HepG2 (cell line): Measurements from ENCODE around the gene SLC22A31. TPM values are rescaled to one million over a fixed set of nuclear protein-coding genes. Genes with fewer than 3 reads are reported as not detected.

Experiments
- ATAD3A ChIP-seq: sonication (generic); formaldehyde crosslinking; IDR thresholded peaks from 2 replicates; pipeline ENCODE4 v1.4.0; 2020; ENCODE audit warnings: missing genetic modification reagents
- ETV6 ChIP-seq: sonication (generic); formaldehyde crosslinking; conservative IDR thresholded peaks from 2 replicates; pipeline ENCODE4 v1.4.0; 2020; ENCODE audit warnings: missing genetic modification reagents
- JUN ChIP-seq: sonication (generic); formaldehyde crosslinking; IDR thresholded peaks from 2 replicates; pipeline ENCODE4 v1.4.0; 2020; ENCODE audit warnings: mild to moderate bottlenecking, missing genetic modification reagents
- KAT2B ChIP-seq: fragments of 150-350 bp; IDR thresholded peaks from 2 replicates; pipeline ENCODE4 v1.6.1; 2014; ENCODE audit warnings: low read depth, low read length, borderline replicate concordance
- KDM5A ChIP-seq: fragments of 200-600 bp; sonication (generic); IDR thresholded peaks from 2 replicates; pipeline ENCODE4 v1.7.0; 2018; ENCODE audit warnings: antibody characterized with exemption, mild to moderate bottlenecking, low read length, borderline replicate concordance
- NCOA1 ChIP-seq: sonication (generic); formaldehyde crosslinking; IDR thresholded peaks from 2 replicates; pipeline ENCODE4 v1.9.0; 2021; ENCODE audit warnings: missing genetic modification reagents
- PHF8 ChIP-seq: sonication (generic); formaldehyde crosslinking; IDR thresholded peaks from 2 replicates; pipeline ENCODE4 v1.5.0; 2020; ENCODE audit warnings: missing genetic modification reagents
- SMAD9 ChIP-seq: sonication (generic); formaldehyde crosslinking; IDR thresholded peaks from 2 replicates; pipeline ENCODE4 v1.5.1; 2020; ENCODE audit warnings: mild to moderate bottlenecking, missing genetic modification reagents
- SNAPC2 ChIP-seq: sonication (generic); formaldehyde crosslinking; IDR thresholded peaks from 2 replicates; pipeline ENCODE4 v1.8.1; 2022; ENCODE audit warnings: mild to moderate bottlenecking, missing genetic modification reagents
- ZNF318 ChIP-seq: sonication (generic); formaldehyde crosslinking; IDR thresholded peaks from 2 replicates; pipeline ENCODE4 v1.4.0; 2020; ENCODE audit warnings: mild to moderate bottlenecking, missing genetic modification reagents
- ZNF33B ChIP-seq: sonication (generic); formaldehyde crosslinking; IDR thresholded peaks from 2 replicates; pipeline ENCODE4 v1.5.1; 2020; ENCODE audit warnings: mild to moderate bottlenecking, missing genetic modification reagents
- ZNF468 ChIP-seq: sonication (generic); formaldehyde crosslinking; IDR thresholded peaks from 2 replicates; pipeline ENCODE4 v1.8.0; 2022; ENCODE audit warnings: mild to moderate bottlenecking, moderate library complexity, missing genetic modification reagents
- ZSCAN21 ChIP-seq: sonication (generic); formaldehyde crosslinking; IDR thresholded peaks from 2 replicates; pipeline ENCODE4 v1.8.0; 2022; ENCODE audit warnings: mild to moderate bottlenecking, missing genetic modification reagents, moderate library complexity, borderline replicate concordance
- polyA plus RNA-seq, 8 experiments: library from polyadenylated mRNA; depleted of rRNA in 3 of 8; stranded (reverse) in 7 of 8; unstranded in 1 of 8; fragments of >200 nt; fragmentation: Illumina TruSeq in 4 of 8; extraction: Trizol in 4 of 8; gene quantifications; 2 replicates each; pipeline versions ENCODE4 v1.2.1 to v1.2.3, GENCODE V29; 2011 to 2016; ENCODE audit warnings: low read depth in 4 of 8, missing spikeins in 1 of 8, mixed read lengths in 1 of 8; ENCODE audit not compliant: insufficient read depth in 1 of 8
- total RNA-seq, 5 experiments: library from RNA; depleted of rRNA; stranded (reverse); fragments of >200 nt; fragmentation: Illumina TruSeq; extraction: Trizol; gene quantifications; 2 replicates each; pipeline ENCODE4 v1.2.3, GENCODE V29; 2016; ENCODE audit warnings: low read depth in 1 of 5
- TF ChIP-seq, protein P1 (sequence below): IDR thresholded peaks from 2 replicates; pipeline ENCODE4 v1.6.1; 2016; ENCODE audit warnings: missing compliant biosample characterization, missing genetic modification reagents, borderline replicate concordance
- TF ChIP-seq, protein P2 (sequence below): sonication (generic); formaldehyde crosslinking; IDR thresholded peaks from 2 replicates; pipeline ENCODE4 v1.4.0; 2020; ENCODE audit warnings: missing genetic modification reagents
- TF ChIP-seq, protein P3 (sequence below): sonication (generic); formaldehyde crosslinking; IDR thresholded peaks from 2 replicates; pipeline ENCODE4 v1.4.0; 2020; ENCODE audit warnings: mild to moderate bottlenecking, missing genetic modification reagents, borderline replicate concordance

The SLC22A31 gene
- total and polyA plus RNA-seq, 2 of the 13 experiments (the other 11 are each of a cell fraction or from before 2014, with no cell fraction given): 67.3 to 83.3 TPM

DNA sequence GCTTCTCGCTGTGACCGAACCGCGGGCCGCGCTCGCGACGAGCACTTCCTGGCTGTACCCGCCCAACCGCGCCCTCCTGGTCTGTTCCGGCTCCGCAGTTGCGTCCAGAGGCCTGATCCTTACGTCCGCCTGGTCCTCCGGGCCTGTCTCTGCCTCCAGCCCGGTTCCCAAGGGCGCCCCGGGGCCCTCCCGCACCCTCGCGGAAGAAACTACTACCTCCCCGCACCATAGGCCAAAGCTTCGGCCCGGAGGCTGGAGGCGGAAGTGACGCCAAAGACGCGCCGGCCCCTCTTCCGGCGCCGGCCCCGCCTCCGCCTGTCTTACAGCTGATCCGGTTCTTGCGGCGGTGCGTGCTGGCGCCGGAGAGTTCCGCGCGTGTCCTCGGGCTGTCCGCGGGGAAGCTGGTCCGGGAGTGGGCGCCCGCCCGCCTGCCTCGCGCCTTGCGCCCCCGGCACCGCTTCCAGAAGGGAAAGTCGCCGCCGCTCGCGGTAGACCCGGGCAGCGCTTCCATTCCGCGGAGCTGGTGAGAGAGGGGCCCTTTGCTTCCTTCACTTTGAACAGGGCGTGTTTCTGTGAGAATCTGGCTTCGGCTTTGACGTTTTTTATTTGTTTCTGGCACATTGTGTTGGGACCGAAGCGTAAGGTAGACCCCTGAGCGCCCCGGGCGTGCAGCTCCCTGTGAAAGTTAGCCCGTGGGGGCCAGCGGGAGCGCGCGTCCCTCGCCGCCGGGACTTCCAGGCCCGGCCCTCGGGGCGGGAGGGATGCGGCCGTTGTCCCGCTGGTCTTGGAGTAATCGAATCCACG is 17.3 kb upstream of the SLC22A31 start, which contains the start of gene ZNF778 (continued):
- peak; percentile 86 for TF ChIP-seq ZSCAN21 (CRISPR knock-in tag)
- TF ChIP-seq ZNF468 (CRISPR knock-in tag): 0 out of 2 replicates have a peak, but pooled peaks have one; percentile 44
- 0 out of 2 replicates have a peak, but pooled peaks have one; percentile 40 for TF ChIP-seq SMAD9 (CRISPR knock-in tag)
- TF ChIP-seq JUN: no peak
- TF ChIP-seq ATAD3A: no peak; the same call in none of the 2 replicates
- peak; percentile 92 for TF ChIP-seq ETV6 (CRISPR knock-in tag)
- no peak for TF ChIP-seq SNAPC2
- TF ChIP-seq, protein P1, sequence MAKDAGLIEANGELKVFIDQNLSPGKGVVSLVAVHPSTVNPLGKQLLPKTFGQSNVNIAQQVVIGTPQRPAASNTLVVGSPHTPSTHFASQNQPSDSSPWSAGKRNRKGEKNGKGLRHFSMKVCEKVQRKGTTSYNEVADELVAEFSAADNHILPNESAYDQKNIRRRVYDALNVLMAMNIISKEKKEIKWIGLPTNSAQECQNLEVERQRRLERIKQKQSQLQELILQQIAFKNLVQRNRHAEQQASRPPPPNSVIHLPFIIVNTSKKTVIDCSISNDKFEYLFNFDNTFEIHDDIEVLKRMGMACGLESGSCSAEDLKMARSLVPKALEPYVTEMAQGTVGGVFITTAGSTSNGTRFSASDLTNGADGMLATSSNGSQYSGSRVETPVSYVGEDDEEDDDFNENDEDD (CRISPR knock-in tag): peak; percentile 56; the same call in 1 of the 2 replicates
- peak; percentile 94 for TF ChIP-seq KDM5A
- TF ChIP-seq, protein P2, sequence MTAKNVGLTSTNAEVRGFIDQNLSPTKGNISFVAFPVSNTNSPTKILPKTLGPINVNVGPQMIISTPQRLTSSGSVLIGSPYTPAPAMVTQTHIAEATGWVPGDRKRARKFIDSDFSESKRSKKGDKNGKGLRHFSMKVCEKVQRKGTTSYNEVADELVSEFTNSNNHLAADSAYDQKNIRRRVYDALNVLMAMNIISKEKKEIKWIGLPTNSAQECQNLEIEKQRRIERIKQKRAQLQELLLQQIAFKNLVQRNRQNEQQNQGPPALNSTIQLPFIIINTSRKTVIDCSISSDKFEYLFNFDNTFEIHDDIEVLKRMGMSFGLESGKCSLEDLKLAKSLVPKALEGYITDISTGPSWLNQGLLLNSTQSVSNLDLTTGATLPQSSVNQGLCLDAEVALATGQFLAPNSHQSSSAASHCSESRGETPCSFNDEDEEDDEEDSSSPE: peak; percentile 58
- TF ChIP-seq NCOA1: peak; percentile 58; the same call in 1 of the 2 replicates
- TF ChIP-seq KAT2B: no peak
- peak; percentile 71; the same call in 1 of the 2 replicates for TF ChIP-seq ZNF318
- TF ChIP-seq, protein P3, sequence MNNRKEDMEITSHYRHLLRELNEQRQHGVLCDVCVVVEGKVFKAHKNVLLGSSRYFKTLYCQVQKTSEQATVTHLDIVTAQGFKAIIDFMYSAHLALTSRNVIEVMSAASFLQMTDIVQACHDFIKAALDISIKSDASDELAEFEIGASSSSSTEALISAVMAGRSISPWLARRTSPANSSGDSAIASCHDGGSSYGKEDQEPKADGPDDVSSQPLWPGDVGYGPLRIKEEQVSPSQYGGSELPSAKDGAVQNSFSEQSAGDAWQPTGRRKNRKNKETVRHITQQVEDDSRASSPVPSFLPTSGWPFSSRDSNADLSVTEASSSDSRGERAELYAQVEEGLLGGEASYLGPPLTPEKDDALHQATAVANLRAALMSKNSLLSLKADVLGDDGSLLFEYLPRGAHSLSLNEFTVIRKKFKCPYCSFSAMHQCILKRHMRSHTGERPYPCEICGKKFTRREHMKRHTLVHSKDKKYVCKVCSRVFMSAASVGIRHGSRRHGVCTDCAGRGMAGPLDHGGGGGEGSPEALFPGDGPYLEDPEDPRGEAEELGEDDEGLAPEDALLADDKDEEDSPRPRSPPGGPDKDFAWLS (CRISPR knock-in tag): 0 out of 2 replicates have a peak, but pooled peaks have one; percentile 37
- peak; percentile 100 for TF ChIP-seq PHF8 (CRISPR knock-in tag)
- TF ChIP-seq ZNF33B (CRISPR knock-in tag): peak; percentile 86; the same call in 1 of the 2 replicates
